ENCODE measurements around the gene MCC.

- TF ChIP-seq POU6F1 (CRISPR knock-in tag; IDR thresholded peaks at IDR 0.05; ENCODE audit: borderline replicate concordance, low read depth), result no peak
- TF ChIP-seq, protein P1, sequence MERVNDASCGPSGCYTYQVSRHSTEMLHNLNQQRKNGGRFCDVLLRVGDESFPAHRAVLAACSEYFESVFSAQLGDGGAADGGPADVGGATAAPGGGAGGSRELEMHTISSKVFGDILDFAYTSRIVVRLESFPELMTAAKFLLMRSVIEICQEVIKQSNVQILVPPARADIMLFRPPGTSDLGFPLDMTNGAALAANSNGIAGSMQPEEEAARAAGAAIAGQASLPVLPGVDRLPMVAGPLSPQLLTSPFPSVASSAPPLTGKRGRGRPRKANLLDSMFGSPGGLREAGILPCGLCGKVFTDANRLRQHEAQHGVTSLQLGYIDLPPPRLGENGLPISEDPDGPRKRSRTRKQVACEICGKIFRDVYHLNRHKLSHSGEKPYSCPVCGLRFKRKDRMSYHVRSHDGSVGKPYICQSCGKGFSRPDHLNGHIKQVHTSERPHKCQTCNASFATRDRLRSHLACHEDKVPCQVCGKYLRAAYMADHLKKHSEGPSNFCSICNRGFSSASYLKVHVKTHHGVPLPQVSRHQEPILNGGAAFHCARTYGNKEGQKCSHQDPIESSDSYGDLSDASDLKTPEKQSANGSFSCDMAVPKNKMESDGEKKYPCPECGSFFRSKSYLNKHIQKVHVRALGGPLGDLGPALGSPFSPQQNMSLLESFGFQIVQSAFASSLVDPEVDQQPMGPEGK (CRISPR knock-in tag; IDR thresholded peaks at IDR 0.05; ENCODE audit: borderline replicate concordance), result no peak
- TF ChIP-seq OSR1 (CRISPR knock-in tag; IDR thresholded peaks at IDR 0.05), result no peak
- TF ChIP-seq, protein P2, sequence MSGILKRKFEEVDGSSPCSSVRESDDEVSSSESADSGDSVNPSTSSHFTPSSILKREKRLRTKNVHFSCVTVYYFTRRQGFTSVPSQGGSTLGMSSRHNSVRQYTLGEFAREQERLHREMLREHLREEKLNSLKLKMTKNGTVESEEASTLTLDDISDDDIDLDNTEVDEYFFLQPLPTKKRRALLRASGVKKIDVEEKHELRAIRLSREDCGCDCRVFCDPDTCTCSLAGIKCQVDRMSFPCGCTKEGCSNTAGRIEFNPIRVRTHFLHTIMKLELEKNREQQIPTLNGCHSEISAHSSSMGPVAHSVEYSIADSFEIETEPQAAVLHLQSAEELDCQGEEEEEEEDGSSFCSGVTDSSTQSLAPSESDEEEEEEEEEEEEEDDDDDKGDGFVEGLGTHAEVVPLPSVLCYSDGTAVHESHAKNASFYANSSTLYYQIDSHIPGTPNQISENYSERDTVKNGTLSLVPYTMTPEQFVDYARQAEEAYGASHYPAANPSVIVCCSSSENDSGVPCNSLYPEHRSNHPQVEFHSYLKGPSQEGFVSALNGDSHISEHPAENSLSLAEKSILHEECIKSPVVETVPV (CRISPR knock-in tag; IDR thresholded peaks at IDR 0.05), result no peak
- TF ChIP-seq GLIS3 (CRISPR knock-in tag; IDR thresholded peaks at IDR 0.05), result no peak
- TF ChIP-seq ZFP30 (CRISPR knock-in tag; IDR thresholded peaks at IDR 0.05), result no peak
- no peak for TF ChIP-seq ZC3H10 (CRISPR knock-in tag; IDR thresholded peaks at IDR 0.05)
- no peak for TF ChIP-seq CREB5 (CRISPR knock-in tag; IDR thresholded peaks at IDR 0.05; ENCODE audit: low read depth)
- TF ChIP-seq ISL1 (CRISPR knock-in tag; IDR thresholded peaks at IDR 0.05), result no peak
- TF ChIP-seq BACH2 (CRISPR knock-in tag; IDR thresholded peaks at IDR 0.05; ENCODE audit: borderline replicate concordance), result no peak
- no peak for TF ChIP-seq PPARA (CRISPR knock-in tag; IDR thresholded peaks at IDR 0.05; ENCODE audit: borderline replicate concordance)
- no peak for TF ChIP-seq ARNTL (CRISPR knock-in tag; IDR thresholded peaks at IDR 0.05; ENCODE audit: borderline replicate concordance, low read depth)
- no peak for TF ChIP-seq ZFP3 (CRISPR knock-in tag; IDR thresholded peaks at IDR 0.05)
- no peak for TF ChIP-seq ZNF70 (CRISPR knock-in tag; IDR thresholded peaks at IDR 0.05)
These were observed 105.5 kb downstream of the MCC start for GRCh38 chr5:113382731-113383130.
